HL-60 (cell line): ENCODE results near the gene GRAMD1A.

Source experiments
- POLR2AphosphoS5 ChIP-seq: IDR thresholded peaks from 2 replicates; pipeline ENCODE4 v1.6.1; 2012; ENCODE audit warnings: low read depth
- TF ChIP-seq, protein P1 (sequence below): IDR thresholded peaks from one replicate; pipeline ENCODE4 v1.5.1; 2011; ENCODE audit warnings: low read length, control low read depth, inconsistent platforms; ENCODE audit not compliant: insufficient read depth
- TF ChIP-seq, protein P2 (sequence below): IDR thresholded peaks from 2 replicates; pipeline ENCODE4 v1.6.1; 2012; ENCODE audit warnings: low read depth; ENCODE audit not compliant: insufficient replicate concordance

DNA sequence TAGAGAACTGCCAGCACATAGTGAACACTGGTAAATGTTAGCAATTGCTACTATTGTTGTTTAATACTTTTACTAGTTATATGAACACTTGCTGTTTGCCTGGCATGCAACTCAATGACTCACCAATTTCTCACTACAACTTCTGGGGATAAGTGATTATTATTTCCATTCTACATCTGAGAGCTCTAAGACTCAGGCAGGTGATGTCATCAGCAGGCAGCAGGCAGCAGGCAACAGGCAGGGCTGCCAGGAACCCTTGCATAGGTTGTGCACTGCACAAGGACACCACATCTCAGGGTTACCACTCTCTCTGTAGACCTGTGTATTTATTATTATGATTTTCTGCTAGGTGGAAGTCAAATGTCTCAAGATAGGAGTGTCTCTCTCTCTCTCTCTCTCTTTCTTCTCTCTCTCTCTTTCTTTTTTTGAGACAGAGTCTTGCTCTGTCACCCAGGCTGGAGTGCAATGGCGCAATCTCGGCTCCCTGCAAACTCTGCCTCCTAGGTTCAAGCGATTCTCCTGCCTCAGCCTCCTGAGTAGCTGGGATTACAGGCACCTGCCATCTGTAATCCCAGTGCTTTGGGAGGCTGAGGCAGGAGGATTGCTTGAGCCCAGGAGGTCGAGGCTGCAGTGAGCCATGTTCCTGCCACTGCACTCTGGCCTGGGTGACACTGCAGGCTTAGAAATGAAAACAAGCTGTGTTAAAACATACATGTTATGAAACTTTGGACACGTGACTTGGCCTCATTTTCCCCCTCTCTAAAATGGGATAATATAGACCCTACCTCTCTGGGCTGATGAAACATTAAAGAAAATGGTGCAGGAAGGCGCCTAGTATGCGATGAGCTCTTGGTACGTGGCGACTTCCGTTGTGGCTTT is 64.1 kb downstream of the GRAMD1A start:
- TF ChIP-seq, protein P1, sequence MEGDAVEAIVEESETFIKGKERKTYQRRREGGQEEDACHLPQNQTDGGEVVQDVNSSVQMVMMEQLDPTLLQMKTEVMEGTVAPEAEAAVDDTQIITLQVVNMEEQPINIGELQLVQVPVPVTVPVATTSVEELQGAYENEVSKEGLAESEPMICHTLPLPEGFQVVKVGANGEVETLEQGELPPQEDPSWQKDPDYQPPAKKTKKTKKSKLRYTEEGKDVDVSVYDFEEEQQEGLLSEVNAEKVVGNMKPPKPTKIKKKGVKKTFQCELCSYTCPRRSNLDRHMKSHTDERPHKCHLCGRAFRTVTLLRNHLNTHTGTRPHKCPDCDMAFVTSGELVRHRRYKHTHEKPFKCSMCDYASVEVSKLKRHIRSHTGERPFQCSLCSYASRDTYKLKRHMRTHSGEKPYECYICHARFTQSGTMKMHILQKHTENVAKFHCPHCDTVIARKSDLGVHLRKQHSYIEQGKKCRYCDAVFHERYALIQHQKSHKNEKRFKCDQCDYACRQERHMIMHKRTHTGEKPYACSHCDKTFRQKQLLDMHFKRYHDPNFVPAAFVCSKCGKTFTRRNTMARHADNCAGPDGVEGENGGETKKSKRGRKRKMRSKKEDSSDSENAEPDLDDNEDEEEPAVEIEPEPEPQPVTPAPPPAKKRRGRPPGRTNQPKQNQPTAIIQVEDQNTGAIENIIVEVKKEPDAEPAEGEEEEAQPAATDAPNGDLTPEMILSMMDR = no peak
- TF ChIP-seq POLR2AphosphoS5 = no peak
- TF ChIP-seq, protein P2, sequence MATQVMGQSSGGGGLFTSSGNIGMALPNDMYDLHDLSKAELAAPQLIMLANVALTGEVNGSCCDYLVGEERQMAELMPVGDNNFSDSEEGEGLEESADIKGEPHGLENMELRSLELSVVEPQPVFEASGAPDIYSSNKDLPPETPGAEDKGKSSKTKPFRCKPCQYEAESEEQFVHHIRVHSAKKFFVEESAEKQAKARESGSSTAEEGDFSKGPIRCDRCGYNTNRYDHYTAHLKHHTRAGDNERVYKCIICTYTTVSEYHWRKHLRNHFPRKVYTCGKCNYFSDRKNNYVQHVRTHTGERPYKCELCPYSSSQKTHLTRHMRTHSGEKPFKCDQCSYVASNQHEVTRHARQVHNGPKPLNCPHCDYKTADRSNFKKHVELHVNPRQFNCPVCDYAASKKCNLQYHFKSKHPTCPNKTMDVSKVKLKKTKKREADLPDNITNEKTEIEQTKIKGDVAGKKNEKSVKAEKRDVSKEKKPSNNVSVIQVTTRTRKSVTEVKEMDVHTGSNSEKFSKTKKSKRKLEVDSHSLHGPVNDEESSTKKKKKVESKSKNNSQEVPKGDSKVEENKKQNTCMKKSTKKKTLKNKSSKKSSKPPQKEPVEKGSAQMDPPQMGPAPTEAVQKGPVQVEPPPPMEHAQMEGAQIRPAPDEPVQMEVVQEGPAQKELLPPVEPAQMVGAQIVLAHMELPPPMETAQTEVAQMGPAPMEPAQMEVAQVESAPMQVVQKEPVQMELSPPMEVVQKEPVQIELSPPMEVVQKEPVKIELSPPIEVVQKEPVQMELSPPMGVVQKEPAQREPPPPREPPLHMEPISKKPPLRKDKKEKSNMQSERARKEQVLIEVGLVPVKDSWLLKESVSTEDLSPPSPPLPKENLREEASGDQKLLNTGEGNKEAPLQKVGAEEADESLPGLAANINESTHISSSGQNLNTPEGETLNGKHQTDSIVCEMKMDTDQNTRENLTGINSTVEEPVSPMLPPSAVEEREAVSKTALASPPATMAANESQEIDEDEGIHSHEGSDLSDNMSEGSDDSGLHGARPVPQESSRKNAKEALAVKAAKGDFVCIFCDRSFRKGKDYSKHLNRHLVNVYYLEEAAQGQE = no peak
